ENCODE measurements around the gene CDH23.

GRCh38 chr10:71806704-71807556 lies 410.2 kb downstream of the CDH23 start:
- no peak for TF ChIP-seq TOX (CRISPR knock-in tag; IDR thresholded peaks at IDR 0.05; ENCODE audit: borderline replicate concordance)
- no peak for TF ChIP-seq ZNF70 (CRISPR knock-in tag; IDR thresholded peaks at IDR 0.05)
- no peak for TF ChIP-seq RARB (CRISPR knock-in tag; IDR thresholded peaks at IDR 0.05)
- no peak for TF ChIP-seq PATZ1 (CRISPR knock-in tag; IDR thresholded peaks at IDR 0.05; ENCODE audit: borderline replicate concordance)
- no peak for TF ChIP-seq ESRRG (CRISPR knock-in tag; IDR thresholded peaks at IDR 0.05)
- TF ChIP-seq CREB5 (CRISPR knock-in tag; IDR thresholded peaks at IDR 0.05; ENCODE audit: low read depth) = no peak
- no peak for TF ChIP-seq ZFP3 (CRISPR knock-in tag; IDR thresholded peaks at IDR 0.05)
- no peak for TF ChIP-seq ZC3H10 (CRISPR knock-in tag; IDR thresholded peaks at IDR 0.05)
- TF ChIP-seq POU6F1 (CRISPR knock-in tag; IDR thresholded peaks at IDR 0.05; ENCODE audit: borderline replicate concordance, low read depth) = no peak
- no peak for TF ChIP-seq TSHZ2 (CRISPR knock-in tag; IDR thresholded peaks at IDR 0.05)
- no peak for TF ChIP-seq ISL1 (CRISPR knock-in tag; IDR thresholded peaks at IDR 0.05)
- TF ChIP-seq CSDC2 (CRISPR knock-in tag; IDR thresholded peaks at IDR 0.05) = no peak
- no peak for TF ChIP-seq ARNTL (CRISPR knock-in tag; IDR thresholded peaks at IDR 0.05; ENCODE audit: borderline replicate concordance, low read depth)
- TF ChIP-seq ZNF8 (CRISPR knock-in tag; IDR thresholded peaks at IDR 0.05) = no peak
